ENCODE data around the gene DMRT1.
"Not testable (repeated sequence)": the region's sequence is repeated elsewhere in the genome, so short reads cannot be mapped to it uniquely, and the experiment has no call there.

DMRT1 gene

GRCh38 chr9:908536-909205 lies 67.2 kb downstream of the DMRT1 start:
- H3K27me3 ChIP-seq, result peaks cover 37% of the 10 kb centered on the region
- DNase-seq, result no peak
- H3K36me3 ChIP-seq, result no peaks in the 10 kb centered on the region
- H3K4me3 ChIP-seq (ENCODE audit: low read depth, low read length), result no peak overlapping the region
- no peaks in the 10 kb centered on the region for H3K9me3 ChIP-seq
- H3K4me1 ChIP-seq, result no peaks in the 10 kb centered on the region
- TF ChIP-seq CTCF (IDR thresholded peaks at IDR 0.05; ENCODE audit: low read depth, low read length), result no peak

- no peaks in the 10 kb centered on the region for H3K9me3 ChIP-seq
- no peaks in the 10 kb centered on the region for H3K36me3 ChIP-seq
- 0 out of 2 replicates have a peak, but pooled peaks have one; percentile 11 for TF ChIP-seq CTCF (IDR thresholded peaks at IDR 0.05; ENCODE audit: low read depth, low read length)
- H3K4me3 ChIP-seq (ENCODE audit: low read depth, low read length), result no peak overlapping the region
- no peaks in the 10 kb centered on the region for H3K4me1 ChIP-seq
- peaks cover 34% of the 10 kb centered on the region for H3K27me3 ChIP-seq
- DNase-seq, result no peak
Measured at GRCh38 chr9:911005-911404, 69.5 kb downstream of the DMRT1 start.

GRCh38 chr9:912776-913175 lies 71.3 kb downstream of the DMRT1 start:
- Histone ChIP-seq H3K4me1 (no peaks in the 10 kb centered on the region), H3K4me3 (ENCODE audit: low read depth, low read length) (no peak overlapping the region), H3K27me3 (peaks cover 22% of the 10 kb centered on the region), H3K9me3 (no peaks in the 10 kb centered on the region), H3K36me3 (no peaks in the 10 kb centered on the region)
- TF ChIP-seq CTCF (IDR thresholded peaks at IDR 0.05; ENCODE audit: low read depth, low read length), result no peak
- no peak for DNase-seq

- not testable (repeated sequence) for H3K4me1 ChIP-seq; H3K4me3 ChIP-seq (ENCODE audit: low read depth, low read length); DNase-seq; H3K36me3 ChIP-seq; H3K9me3 ChIP-seq
- H3K27me3 ChIP-seq, result peaks cover 22% of the 10 kb centered on the region
Measured at GRCh38 chr9:913526-913925, 72.0 kb downstream of the DMRT1 start.

GRCh38 chr9:917730-918129 lies 76.2 kb downstream of the DMRT1 start:
- no peak for TF ChIP-seq CTCF (IDR thresholded peaks at IDR 0.05; ENCODE audit: low read depth, low read length)
- H3K9me3 ChIP-seq, result no peaks in the 10 kb centered on the region
- H3K27me3 ChIP-seq, result peaks cover 7% of the 10 kb centered on the region

GRCh38 chr9:920927-921326 lies 79.4 kb downstream of the DMRT1 start:
- Histone ChIP-seq H3K4me3 (ENCODE audit: low read depth, low read length) (no peak overlapping the region), H3K9me3 (no peaks in the 10 kb centered on the region), H3K4me1 (no peaks in the 10 kb centered on the region), H3K36me3 (no peaks in the 10 kb centered on the region), H3K27me3 (no peaks in the 10 kb centered on the region; the same call in 1 of the 2 replicates)
- TF ChIP-seq CTCF (IDR thresholded peaks at IDR 0.05; ENCODE audit: low read depth, low read length), result no peak
- DNase-seq, result no peak

More at GRCh38 chr9:917730-918129, 76.2 kb downstream of the DMRT1 start:
- no peak for DNase-seq
- Histone ChIP-seq H3K4me1 (no peaks in the 10 kb centered on the region), H3K4me3 (ENCODE audit: low read depth, low read length) (no peak overlapping the region), H3K36me3 (no peaks in the 10 kb centered on the region)

All from BE2C (cell line).